Measurements from ENCODE around the gene POU2AF2.

POU2AF2 gene

GRCh38 chr11:111335549-111335948, 90.0 kb downstream of the POU2AF2 start:
- no peak for DNase-seq

Data from activated T-cell treated with anti-CD3 and anti-CD28 coated beads, Interleukin-2, amount 50 U/mL, for 48 hours (primary cell).